ENCODE data around the gene DENND6B.
"Not testable (repeated sequence)": the region's sequence is repeated elsewhere in the genome, so short reads cannot be mapped to it uniquely, and the experiment has no call there.

DENND6B gene

DNA sequence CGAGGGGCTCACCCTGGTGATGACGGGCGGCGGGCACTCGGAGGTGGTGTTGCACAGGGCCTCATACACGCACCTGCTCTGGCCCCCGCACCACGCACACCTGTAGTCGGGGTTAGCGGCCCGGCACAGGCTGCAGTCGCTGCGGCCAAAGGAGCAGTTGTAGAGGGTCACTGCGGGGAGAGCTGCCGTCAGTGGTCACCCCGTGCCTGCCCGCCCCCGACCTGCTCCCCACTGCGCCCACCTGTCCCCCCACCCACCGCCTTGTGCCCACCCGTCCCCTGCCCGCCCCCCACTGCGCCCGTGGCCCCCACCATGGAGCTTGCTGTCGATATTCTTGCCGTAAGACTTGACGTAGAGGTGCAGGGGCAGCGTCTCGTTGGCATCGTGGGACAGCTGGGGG is 43.0 kb downstream of the DENND6B start:
- no peak for DNase-seq

DNA sequence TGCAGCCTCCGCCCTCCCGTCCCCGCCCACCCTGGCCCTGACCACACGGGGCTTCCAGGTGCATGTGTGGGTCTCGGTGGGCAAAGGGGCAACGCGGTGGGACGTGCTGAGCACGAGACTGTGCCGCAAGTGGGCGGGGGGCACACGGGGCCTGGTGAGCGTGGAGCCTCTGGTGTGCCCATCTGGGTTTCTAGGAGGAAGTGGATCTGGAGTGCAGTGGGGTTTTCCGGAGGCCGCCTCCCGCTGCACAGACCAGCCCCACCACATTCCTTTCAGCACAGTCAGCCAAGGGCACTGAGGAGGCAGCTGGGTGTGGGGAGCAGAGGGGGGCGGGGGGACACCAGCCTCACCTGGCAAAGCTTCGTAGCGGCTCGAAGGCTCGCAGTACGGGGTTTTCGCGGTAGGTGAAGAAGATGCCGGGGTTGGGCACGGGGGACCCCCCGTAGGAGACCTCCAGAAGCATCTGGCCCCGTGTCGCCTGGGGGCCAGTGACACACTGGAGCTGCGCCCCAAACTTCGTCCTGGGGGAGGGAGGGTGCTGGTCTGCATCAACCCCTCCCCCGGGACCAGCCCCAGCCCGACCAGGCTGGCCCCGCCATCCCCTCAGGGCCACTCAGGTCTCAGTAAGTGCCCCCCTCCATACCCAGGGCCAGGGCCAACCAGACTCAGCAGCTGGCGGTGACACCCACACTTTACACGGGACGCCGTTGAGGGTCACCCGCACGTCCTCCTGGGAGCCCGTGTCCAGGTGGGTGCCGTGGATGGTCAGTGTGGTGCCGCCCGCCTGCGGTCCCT is 44.3 kb downstream of the DENND6B start:
- no peak for DNase-seq

DNA sequence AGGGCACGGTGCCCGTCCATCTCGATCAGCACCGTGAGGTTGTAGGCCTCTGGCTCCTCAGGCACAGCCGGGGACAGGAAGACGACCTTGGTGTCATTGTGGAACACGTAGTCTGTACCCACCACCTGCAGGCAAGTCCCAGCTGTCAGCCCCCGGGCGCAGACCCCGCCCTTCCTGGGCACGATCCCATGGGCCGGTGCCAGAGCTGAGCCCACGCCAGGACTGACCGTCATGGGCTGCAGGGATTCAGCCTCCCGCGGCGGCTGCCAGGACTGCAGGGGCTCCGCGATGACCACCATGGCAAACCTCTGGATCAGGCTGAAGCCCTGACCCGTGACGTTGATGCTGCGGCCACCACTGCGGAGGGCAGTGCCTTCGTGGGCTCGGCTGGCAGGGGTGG is 44.9 kb downstream of the DENND6B start:
- no peak for DNase-seq

DNA sequence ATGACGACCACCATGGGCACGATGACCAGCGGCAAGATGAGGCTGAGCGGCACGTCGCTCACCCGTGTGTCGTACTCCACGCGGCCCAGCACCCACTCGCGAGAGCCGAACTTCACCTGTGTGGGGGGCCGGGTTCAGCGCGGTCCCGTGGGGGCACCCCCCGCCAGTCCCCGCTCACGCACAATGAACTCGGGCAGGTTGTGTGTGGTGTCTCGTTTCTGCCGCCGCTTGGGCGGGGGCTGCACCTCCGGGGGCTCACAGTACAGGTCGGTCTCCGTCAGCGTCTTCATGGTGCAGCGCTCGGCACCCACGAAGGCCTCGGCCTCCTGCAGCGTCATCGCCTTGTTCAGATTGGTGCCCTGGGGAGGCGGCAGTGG is 45.4 kb downstream of the DENND6B start:
- no peak for DNase-seq

DNA sequence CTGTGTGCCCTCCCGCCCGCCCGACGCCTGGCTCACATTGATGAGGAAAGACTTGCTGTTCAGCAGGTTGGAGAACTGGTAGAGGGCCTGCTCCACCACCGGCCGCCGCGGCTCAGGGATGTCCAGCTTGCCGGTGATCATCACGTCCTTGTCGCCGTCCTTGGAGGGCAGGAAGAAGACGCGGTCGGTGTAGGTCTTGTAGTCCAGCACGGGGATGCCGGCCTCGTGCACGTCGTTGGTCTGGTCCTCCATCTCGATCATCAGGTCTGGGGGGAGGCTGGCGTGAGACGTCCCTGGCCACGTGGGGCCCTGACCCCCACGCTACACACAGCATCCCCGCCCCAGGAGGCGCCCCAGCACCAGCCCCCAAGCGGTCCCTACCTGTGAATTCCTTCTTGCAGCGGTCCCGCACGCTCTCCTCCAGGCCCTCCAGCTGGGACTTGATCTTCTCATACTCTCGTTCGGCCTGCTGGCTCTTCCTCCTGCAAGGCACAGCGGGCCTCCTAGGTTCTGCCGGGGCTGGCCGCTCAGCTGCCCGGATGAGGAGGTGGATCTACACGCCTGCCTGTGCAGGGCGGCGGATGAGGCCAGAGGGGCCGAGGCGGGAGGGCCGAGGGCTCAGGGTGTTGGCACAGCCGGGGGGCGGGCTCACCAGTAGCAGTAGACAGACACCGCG is 46.0 kb downstream of the DENND6B start:
- DNase-seq, result no peak

DNA sequence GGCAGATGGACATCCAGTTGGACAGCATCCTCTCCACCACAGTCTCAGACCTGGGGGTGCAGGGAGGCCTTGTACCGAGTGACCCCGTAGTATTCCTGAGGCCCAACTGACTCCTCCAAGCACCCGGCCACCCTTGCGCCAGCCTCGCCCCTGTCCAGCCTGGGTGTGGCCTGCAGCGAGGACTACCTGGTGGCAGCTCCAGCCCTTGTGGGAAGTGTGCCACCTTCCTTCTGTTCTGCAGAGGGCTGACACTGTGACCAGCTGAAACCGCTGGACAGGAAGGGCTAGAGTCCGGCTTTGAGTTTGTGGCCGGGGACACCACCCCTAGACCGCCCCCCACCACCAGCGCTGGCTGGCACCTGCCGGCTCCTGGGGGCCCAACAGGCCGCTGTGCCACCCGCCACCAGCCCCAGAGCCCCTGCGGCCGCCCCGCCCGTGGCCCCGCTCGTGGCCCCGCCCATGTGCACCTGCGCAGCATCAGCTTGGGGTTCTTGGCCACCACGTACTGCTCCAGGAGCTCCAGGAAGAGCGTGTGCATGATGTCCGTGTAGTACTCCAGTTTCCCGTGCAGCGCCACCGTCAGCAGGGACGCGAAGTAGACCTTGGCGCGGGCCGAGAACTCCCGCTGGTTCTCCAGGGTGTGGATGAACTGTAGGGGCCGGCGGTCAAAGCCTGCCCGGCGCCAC is 46.6 kb downstream of the DENND6B start:
- DNase-seq, result no peak

DNA sequence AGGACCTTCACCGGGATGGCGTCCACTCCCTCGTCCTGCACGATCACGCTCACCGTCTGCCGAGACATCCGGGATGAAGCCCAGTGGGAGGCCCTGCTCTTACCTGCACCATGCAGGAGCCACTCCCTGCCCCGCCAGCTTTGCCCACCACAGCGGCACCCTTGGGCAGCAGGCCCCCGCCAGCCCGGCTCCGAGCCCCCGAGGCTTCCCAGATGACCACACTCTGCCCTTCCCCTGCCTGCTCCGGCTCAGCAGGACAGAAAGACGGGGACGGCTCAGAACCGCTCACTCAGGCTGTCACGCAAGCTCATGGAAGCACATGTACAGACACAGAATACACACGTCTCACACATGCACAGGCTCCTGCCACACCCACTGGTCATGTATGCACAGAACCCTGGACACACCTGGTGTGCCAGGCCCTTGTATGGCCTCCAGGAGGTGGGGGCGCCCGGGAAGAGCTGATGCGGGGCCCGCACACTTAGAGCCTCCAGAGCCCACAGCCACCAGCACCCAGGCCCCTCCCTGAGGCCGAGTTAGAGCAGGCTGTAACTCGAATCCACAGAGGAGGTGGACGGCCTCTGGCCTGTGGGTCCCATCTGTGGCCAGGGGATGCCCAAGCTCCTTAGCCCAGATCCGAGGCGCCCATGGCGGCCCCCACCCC is 47.7 kb downstream of the DENND6B start:
- no peak for DNase-seq

DNA sequence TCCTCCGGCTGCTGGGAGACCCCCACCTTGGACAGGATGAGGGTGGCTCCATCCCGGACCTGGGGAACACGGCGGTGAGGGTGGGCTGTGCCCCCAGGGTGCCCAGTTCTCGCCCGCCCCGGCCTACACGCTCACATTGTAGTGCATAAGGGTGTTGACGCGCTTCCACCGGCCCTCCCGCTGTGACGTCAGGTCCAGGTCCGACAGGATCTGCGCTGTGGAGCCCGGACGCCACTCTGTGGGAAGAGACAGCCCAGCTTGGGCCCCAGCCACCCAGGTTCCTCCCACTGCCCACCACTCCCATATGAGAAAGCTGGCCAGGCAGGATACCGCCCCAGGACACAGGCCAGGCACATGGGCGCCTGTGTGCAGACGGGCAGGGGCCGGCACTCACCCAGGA is 48.4 kb downstream of the DENND6B start:
- DNase-seq, result no peak

DNA sequence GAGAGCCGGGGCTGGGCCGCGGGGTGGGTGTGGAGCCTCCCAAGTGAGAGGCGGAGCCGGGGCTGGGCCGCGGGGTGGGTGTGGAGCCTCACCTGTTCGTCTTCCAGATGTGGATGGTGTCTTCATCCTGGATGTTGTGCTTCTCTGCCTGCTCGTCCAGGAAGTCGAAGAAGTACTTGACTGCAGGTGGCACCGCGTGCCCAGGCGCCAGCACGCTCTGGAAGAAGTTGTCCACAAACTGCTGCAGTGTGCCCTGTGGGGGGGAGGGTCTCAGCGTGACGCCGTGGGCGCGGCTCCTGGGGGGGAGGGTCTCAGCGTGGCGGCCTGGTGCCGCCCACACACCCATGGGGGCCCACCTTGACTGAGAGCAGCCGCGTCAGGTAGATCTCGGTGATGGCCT is 49.1 kb downstream of the DENND6B start:
- DNase-seq, result no peak

DNA sequence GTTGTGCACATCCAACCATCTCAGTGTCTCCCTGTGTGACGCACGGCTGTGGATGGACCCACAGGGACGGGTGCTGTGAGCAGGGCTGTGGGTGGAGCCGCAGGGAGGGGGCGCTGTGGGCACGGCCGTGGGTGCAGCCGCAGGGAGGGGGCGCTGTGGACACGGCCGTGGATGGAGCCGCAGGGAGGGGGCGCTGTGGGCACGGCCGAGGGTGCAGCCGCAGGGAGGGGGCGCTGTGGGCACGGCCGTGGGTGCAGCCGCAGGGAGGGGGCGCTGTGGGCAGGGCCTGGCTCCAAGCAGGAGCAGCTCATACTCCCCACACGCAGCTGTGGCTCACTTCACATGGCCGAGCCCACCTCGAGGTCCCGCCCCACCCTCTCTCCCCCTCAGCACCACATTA is 50.7 kb downstream of the DENND6B start:
- DNase-seq, result peak in 1 of 2 experiments; percentile 27

DNA sequence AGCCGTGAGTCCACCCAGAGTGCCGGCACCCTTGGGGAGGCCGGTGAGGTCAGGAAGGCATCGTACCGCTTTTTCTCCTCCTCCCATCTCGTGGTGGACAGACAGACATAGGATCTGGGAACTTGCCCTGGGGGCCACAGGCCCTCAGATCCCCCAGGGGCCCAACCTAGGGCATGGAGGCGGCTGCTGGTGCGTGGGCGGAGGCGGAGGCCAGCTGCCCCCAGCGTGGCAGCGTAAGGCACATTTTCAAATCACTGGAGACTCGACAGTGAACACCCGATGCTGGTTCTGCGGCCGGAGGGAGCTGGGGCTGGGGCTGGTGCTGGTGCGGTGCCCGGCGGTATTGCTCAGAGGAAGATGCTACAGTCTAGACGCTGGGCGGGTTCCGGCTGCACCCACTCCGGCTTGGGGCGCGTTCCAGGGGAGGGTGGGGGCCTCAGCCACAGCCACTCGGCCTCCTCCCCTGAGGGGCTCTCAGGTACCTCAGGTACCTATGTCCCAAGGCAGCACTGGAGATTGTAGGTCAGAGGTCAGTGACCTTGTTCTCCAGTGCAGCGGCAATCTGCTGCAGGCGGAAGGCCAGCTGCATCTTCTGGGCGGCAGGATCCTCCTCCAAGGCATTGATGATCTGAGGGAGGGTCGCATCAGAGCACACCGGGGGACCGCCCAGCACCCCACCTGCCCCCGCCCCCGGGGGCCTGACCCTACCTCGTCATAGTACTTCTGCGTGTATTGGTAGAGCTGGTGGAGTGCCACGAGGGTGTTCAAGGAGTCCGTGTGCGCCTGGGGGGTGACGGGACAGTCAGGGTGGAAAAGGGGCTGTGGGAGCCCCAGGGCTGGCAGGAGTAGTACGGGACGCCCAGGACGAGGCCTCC is 51.4 kb downstream of the DENND6B start:
- no peak for DNase-seq

DNA sequence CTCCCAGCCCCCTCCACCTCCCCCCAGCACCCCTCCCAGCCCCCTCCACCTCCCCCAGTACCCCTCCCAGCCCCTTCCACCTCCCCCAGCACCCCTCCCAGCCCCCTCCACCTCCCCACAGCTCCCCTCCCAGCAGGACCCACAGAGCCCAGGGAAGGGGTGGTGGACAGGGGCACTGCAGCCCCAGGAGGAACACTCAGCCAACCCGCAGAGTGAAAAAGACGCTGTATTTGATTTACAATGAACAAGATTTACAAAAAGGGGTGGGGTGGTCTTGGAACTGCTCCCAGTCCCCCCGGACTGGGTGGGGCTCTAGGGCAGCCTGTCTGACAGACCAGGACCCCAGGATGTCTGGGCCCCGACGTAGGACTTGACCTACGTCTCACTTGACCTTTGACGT is 52.0 kb downstream of the DENND6B start:
- DNase-seq, result no peak

DNA sequence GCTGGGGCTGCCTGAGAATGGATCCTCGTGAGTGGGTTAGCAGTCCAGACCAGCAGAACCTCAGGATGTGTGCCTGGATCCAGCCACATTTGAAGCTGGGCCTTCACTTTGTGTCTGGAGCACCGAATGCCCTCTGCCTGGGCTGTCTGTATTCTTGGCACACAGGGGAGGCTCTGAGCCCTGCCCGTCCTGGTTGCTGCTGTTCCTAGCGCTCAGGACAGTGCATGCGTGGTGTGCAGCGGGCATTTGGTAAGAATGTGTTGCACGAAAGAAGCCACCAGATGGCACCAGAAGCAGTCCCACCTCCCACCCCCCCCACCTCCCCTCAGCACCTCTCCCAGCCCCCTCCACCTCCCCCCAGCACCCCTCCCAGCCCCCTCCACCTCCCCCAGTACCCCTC is 52.5 kb downstream of the DENND6B start:
- DNase-seq, result peak; percentile 42 to 58

DNA sequence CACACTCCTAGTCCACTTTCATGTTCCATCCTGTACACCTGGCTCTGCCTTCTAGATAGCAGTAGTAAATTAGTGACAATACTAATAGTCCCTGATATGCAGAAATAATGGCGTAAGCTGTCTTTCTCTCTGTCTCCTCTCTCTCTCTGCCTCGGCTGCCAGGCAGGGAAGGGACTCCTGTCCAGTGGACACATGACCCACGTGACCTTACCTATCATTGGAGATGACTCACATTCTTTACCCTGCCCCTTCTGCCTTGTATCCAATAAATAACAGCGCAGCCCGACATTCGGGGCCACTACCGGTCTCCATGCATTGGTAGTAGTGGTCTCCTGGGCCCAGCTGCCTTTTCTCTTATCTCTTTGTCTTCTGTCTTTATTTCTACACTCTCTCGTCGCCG is 53.0 kb downstream of the DENND6B start:
- not testable (repeated sequence) for DNase-seq

DNA sequence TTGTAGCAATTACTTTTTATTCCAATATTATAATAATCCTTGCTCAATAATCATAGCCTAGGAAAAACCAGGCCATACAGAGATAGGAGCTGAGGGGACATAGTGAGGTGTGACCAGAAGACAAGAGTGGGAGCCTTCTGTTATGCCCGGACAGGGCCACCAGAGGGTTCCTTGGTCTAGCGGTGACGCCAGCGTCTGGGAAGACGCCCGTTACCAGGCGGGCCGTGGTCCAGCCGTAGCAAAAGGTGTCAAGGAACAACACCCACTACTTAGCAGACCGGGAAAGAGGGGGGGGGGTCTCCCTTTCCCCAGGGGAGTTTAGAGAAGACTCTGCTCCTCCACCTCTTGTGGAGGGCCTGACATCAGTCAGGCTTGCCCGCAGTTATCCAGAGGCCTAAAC is 53.5 kb downstream of the DENND6B start:
- not testable (repeated sequence) for DNase-seq

DNA sequence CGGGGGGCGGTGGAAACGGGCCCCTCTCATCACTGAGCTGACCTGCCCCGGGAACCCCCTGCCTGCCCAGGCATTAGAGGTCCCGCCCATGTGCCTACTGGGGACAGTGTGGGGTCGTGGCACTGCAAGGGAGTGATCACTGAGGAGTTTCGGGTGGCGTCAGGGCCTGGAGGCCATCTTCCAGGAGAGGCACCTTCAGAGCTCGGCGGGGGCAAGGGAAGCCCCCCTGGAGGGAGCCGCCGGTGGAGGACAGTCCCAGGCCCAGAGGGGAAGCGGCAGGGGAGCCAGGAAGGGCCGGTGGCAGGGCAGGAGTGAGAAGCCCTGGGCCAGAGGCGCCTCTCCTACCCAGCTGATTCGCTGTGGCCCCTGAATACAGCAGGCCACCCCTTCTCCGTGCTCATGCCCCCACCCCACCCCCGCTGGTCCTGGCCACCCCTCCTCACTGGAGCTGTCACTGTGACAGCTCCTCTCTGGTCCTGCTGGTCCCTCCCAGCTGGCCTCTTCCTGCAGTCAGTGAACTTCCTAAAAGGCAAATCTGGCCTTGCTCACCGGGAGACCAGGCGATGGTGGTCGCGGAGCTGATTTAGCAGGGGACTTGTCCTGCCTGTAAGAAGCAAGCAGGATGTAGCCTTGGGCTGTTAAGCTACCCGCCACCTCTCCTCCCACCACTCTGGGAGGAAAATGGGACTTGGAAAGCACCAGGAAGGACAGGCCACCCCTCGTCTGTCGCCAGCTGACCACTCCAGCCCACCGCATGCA is 54.6 kb downstream of the DENND6B start:
- peak in 1 of 2 experiments; percentile 7 for DNase-seq

DNA sequence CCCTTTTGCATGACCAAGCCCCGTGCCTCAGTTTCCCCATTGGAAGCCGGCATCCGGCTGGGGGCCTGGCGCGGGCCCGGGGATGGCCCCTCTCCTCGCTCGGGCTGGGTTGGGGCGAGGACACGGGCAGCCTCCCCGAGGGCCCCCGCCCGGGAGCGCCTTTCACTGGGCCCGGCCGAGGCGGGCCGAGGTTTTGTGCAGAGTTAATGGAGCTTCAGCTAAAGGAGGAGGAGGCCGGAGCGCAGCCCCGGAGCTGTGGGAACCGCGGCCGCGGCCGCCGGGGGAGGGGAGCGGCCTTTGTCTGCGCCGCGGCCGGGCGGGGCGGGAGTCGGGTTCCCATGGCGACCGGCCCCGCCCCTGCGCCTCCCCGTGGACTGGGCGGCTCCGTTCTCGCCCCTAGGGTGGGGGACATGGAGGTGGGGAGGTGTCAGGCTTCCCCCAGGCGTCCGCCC is 55.3 kb downstream of the DENND6B start:
- peak; percentile 44 to 75 for DNase-seq

DNA sequence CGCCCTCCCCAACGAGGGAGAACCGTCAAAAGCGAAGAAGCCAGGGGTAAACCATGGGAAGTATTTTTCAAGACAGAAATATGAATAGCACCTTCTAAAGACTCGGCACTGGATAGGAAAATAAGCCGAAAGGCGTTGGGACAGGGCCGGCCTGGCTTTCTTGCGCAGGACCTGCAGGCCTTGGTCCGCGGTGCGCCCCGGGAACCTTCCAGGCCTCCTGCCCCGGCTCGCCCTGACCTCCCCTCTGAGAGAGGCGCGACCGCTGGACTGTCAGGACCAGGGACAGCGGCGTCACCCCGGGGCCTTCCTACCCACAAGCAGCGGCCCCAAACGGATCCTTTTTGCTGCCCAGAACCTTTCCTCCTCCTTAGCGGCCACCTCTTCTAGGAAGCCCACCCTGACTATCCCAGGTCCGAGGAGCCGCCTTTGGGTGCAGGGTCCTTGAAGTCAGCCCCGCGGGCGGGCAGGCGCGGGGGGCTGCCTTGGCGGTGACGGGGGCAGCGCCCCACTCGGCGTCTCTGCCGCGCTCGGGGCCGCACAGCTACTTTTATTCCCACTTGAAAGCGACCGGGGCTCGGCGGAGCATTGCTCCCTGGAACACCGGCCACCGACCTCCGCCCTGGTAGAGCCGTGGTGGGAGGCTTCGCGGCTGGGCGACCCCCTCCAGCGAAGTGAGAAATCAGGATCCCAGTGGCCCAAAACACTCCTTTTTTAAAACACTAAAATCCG is 56.0 kb downstream of the DENND6B start:
- peak in 1 of 2 experiments; percentile 51 for DNase-seq

DNA sequence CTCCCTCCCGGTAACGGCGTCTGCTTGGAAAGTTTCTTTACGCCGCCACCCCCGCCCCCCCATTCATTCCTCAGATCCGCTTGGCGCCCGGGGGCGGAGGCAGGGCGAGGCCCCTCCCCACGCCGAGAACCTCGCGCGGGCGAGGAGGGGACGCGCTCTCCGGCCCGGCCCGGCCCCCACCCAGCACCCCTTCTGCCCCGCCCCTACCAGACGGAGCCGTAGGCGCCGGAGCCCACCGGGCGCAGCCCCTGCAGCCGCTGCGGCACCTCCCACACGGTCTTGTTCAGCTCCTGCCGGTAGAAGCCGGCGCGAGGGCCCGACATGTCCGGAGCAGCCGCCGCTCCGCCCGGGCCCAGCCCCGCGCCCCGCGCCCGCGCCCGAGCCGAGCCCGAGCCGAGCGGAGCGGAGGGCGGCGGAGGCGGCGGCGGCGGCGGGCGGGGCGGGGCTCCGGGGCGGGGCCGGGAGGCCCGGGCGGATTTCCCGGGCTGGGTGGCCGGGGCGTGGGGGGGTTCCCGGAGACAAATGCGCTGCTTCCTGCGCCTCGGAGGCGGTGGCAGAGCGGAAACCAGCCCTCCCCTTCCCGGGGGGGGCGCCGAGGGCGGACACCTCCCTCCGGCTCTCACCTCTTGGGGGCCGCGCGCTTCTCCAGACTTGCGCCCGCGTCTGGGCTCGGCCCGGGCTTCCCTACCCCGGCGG is 56.7 kb downstream of the DENND6B start, which contains the start of gene MAPK11:
TSS of gene MAPK11 (minus strand) at position 411 of the 696 bp plus-strand sequence. CDS start at position 323, 88 bp downstream.
- DNase-seq, result peak; percentile 52 to 66

DNA sequence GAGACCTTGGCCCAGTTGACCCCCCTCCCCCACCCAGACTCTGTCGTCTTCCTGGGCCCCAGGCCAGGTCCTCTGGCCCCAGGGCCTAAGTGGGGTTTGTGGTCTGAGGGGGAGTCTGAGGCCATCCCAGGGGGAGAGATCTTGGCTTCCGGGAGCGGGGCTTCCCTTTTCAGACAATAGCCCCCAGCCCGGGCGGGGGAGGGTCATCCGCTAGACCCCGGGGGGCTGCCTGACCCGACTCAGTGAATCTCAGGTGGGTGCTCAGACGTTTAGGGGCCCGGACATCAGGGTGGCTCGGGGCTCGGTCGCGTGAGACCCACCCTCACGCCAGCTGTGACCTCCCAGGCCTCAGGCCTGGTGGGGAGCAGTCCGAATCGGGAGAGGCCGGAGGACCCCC is 57.2 kb downstream of the DENND6B start:
- peak in 1 of 2 experiments; percentile 15 for DNase-seq

Data from SHP77 (cell line).